IMR-90 (cell line): Measurements from ENCODE around the gene HERPUD1. TPM values are rescaled to one million over a fixed set of nuclear protein-coding genes. Genes with fewer than 3 reads are reported as not detected.

ENCODE experiments used
- ATAC-seq: fragments of 200-7000 bp; cut with Tn5 transposase; 2 replicates; pipeline ENCODE4 v1.9.1; 2020; ENCODE audit warnings: low read depth, mild to moderate bottlenecking, moderate library complexity
- BruUV-seq: library from RNA; stranded (reverse); fragments of 400-500 nt; replicated peaks from 2 replicates; lab custom pipeline; 2021; lab: Mats Ljungman, UMichigan
- CTCF ChIA-PET: fragments of 300-600 bp; formaldehyde crosslinking; extraction: SDS; loops from one replicate; lab custom pipeline; 2021; ENCODE audit warnings: antibody characterized with exemption; lab: Yijun Ruan, JAX
- POLR2A ChIA-PET: fragments of 300-600 bp; sonication (Branson Sonifier 250); formaldehyde crosslinking; loops from one replicate; lab custom pipeline; 2022; ENCODE audit warnings: antibody characterized with exemption; ENCODE audit not compliant: unreplicated experiment; lab: Charles Lee
- DNase-seq: peaks from one replicate; pipeline ENCODE4 v3.0.0; 2013
- H2AFZ ChIP-seq: replicated peaks from 2 replicates; pipeline ENCODE3; 2013; ENCODE audit warnings: low read length, mild to moderate bottlenecking; ENCODE audit not compliant: poor library complexity
- H2AK5ac ChIP-seq: 2 replicates; pipeline ENCODE4 v1.6.1; 2013; ENCODE audit warnings: low read depth, low read length, inconsistent platforms
- H2AK9ac ChIP-seq: replicated peaks from 2 replicates; pipeline ENCODE3; 2013; ENCODE audit warnings: mild to moderate bottlenecking, low read depth, low read length, moderate library complexity; ENCODE audit not compliant: poor library complexity
- H2BK120ac ChIP-seq: 2 replicates; pipeline ENCODE4 v1.6.1; 2013; ENCODE audit warnings: low read depth, low read length, inconsistent platforms
- H2BK15ac ChIP-seq: 3 replicates; pipeline ENCODE4 v1.6.1; 2013; ENCODE audit warnings: low read depth, low read length, inconsistent platforms
- H2BK20ac ChIP-seq: 2 replicates; pipeline ENCODE4 v1.6.1; 2013; ENCODE audit warnings: low read depth, mild to moderate bottlenecking, inconsistent platforms, low read length, moderate library complexity
- H2BK5ac ChIP-seq: 2 replicates; pipeline ENCODE4 v1.6.1; 2013; ENCODE audit warnings: mild to moderate bottlenecking, low read depth, low read length, inconsistent platforms; ENCODE audit not compliant: poor library complexity, severe bottlenecking
- H3K14ac ChIP-seq: replicated peaks from 2 replicates; pipeline ENCODE4 v1.6.1; 2013; ENCODE audit warnings: low read depth, low read length, inconsistent platforms
- H3K18ac ChIP-seq: 2 replicates; pipeline ENCODE4 v1.6.1; 2013; ENCODE audit warnings: low read depth, low read length, control low read depth
- H3K23ac ChIP-seq: 2 replicates; pipeline ENCODE4 v1.6.1; 2013; ENCODE audit warnings: low read depth, low read length, inconsistent platforms
- H3K27ac ChIP-seq: 2 replicates; pipeline ENCODE4 v1.5.1; 2013; ENCODE audit warnings: mild to moderate bottlenecking, control low read depth, low read length; ENCODE audit not compliant: insufficient read depth
- H3K27me3 ChIP-seq: 2 replicates; pipeline ENCODE4 v1.6.1; 2013; ENCODE audit warnings: low read length; ENCODE audit not compliant: control insufficient read depth, insufficient read depth
- H3K36me3 ChIP-seq: 2 replicates; pipeline ENCODE4 v1.6.1; 2013; ENCODE audit warnings: low read length, mixed read lengths; ENCODE audit not compliant: control insufficient read depth, insufficient read depth
- H3K4ac ChIP-seq: 2 replicates; pipeline ENCODE4 v1.6.1; 2013; ENCODE audit warnings: low read depth, low read length, inconsistent platforms
- H3K4me1 ChIP-seq: 2 replicates; pipeline ENCODE4 v1.6.1; 2013; ENCODE audit warnings: low read length, mixed read lengths; ENCODE audit not compliant: control insufficient read depth, insufficient read depth
- H3K4me2 ChIP-seq: 2 replicates; pipeline ENCODE4 v1.6.1; 2013; ENCODE audit warnings: low read depth, mild to moderate bottlenecking, control low read depth, low read length, moderate library complexity
- H3K4me3 ChIP-seq: 2 replicates; pipeline ENCODE4 v1.5.1; 2013; ENCODE audit warnings: low read depth, mild to moderate bottlenecking, control low read depth, low read length, moderate library complexity; ENCODE audit not compliant: insufficient read depth
- H3K56ac ChIP-seq: 2 replicates; pipeline ENCODE4 v1.6.1; 2013; ENCODE audit warnings: low read length, inconsistent platforms; ENCODE audit not compliant: insufficient read depth; ENCODE audit errors: extremely low read depth
- H3K79me1 ChIP-seq, 2 experiments: 2 replicates each; pipeline ENCODE4 v1.6.1; 2013; ENCODE audit warnings: low read length in 2 of 2, inconsistent platforms in 1 of 2, low read depth in 1 of 2
- H3K9ac ChIP-seq: 2 replicates; pipeline ENCODE4 v1.6.1; 2013; ENCODE audit warnings: low read depth, low read length, control low read depth
- H3K9me1 ChIP-seq: 2 replicates; pipeline ENCODE4 v1.6.1; 2013; ENCODE audit warnings: low read length, inconsistent platforms; ENCODE audit not compliant: insufficient read depth
- H3K9me3 ChIP-seq: 2 replicates; pipeline ENCODE4 v1.6.1; 2013; ENCODE audit warnings: low read length; ENCODE audit not compliant: control insufficient read depth, insufficient read depth
- H4K20me1 ChIP-seq: 2 replicates; pipeline ENCODE4 v1.6.1; 2013; ENCODE audit warnings: low read length, inconsistent platforms; ENCODE audit not compliant: insufficient read depth
- H4K5ac ChIP-seq: 2 replicates; pipeline ENCODE4 v1.6.1; 2013; ENCODE audit warnings: mild to moderate bottlenecking, low read depth, low read length, control low read depth
- H4K8ac ChIP-seq, 2 experiments: 2 replicates each; pipeline ENCODE4 v1.6.1; 2013; ENCODE audit warnings: low read depth in 2 of 2, low read length in 2 of 2, control low read depth in 1 of 2, inconsistent platforms in 1 of 2
- H4K91ac ChIP-seq: 2 replicates; pipeline ENCODE4 v1.6.1; 2013; ENCODE audit warnings: low read depth, low read length, inconsistent platforms; ENCODE audit not compliant: insufficient read depth
- BHLHE40 ChIP-seq: fragments of 150-350 bp; IDR thresholded peaks from 2 replicates; pipeline ENCODE4 v1.6.1; 2016; ENCODE audit warnings: mild to moderate bottlenecking, low read depth, low read length
- CEBPB ChIP-seq: IDR thresholded peaks from 2 replicates; pipeline ENCODE4 v1.6.1; 2012; ENCODE audit warnings: low read depth, low read length, improper control_type of control experiment
- CHD1 ChIP-seq: IDR thresholded peaks from 2 replicates; pipeline ENCODE4 v1.6.1; 2012; ENCODE audit warnings: low read depth, low read length, improper control_type of control experiment
- ELK1 ChIP-seq: fragments of 150-350 bp; IDR thresholded peaks from 2 replicates; pipeline ENCODE4 v1.6.1; 2016; ENCODE audit warnings: low read depth, mild to moderate bottlenecking, low read length, moderate library complexity, borderline replicate concordance
- FOS ChIP-seq: fragments of 150-350 bp; IDR thresholded peaks from 2 replicates; pipeline ENCODE4 v1.6.1; 2016; ENCODE audit warnings: low read depth, low read length
- MAZ ChIP-seq: IDR thresholded peaks from 2 replicates; pipeline ENCODE4 v1.6.1; 2012; ENCODE audit warnings: low read depth, mild to moderate bottlenecking, low read length, improper control_type of control experiment, moderate library complexity, borderline replicate concordance
- MXI1 ChIP-seq: IDR thresholded peaks from 2 replicates; pipeline ENCODE4 v1.6.1; 2012; ENCODE audit warnings: low read depth, mild to moderate bottlenecking, low read length, moderate library complexity, borderline replicate concordance
- RAD21 ChIP-seq: IDR thresholded peaks from 2 replicates; pipeline ENCODE4 v1.6.1; 2012; ENCODE audit warnings: low read length, improper control_type of control experiment
- RCOR1 ChIP-seq: IDR thresholded peaks from 2 replicates; pipeline ENCODE4 v1.6.1; 2012; ENCODE audit warnings: mild to moderate bottlenecking, low read length, improper control_type of control experiment; ENCODE audit not compliant: insufficient replicate concordance
- SMC3 ChIP-seq: fragments of 150-350 bp; IDR thresholded peaks from 2 replicates; pipeline ENCODE4 v1.6.1; 2016; ENCODE audit warnings: low read depth, mild to moderate bottlenecking, antibody characterized with exemption, low read length, moderate library complexity
- WGBS, 2 experiments: methylation state at CpG; one replicate each; pipeline versions ENCODE4 v1.1.5 to v1.1.7; 2013; ENCODE audit warnings: missing lambda C conversion rate in 2 of 2; ENCODE audit not compliant: insufficient read length in 1 of 2; ENCODE audit errors: extremely low coverage in 2 of 2; 5-methylcytosine and 5-hydroxymethylcytosine counted together
- dilution Hi-C: fragments of 300-500 bp; cut with HindIII; formaldehyde crosslinking; loops from one replicate; pipeline ENCODE4 v1.14.3; 2018; ENCODE audit warnings: low sequenced_read_pairs; ENCODE audit not compliant: unreplicated experiment
- in situ Hi-C: fragments of 300-500 bp; cut with MboI; formaldehyde crosslinking; loops from 3 replicates; pipeline ENCODE4 v1.14.3; 2019; ENCODE audit warnings: low sequenced_read_pairs, inconsistent platforms, mixed read lengths
- intact Hi-C: fragments of 100-400 bp; cut with micrococcal nuclease; formaldehyde crosslinking; loops from 2 replicates; pipeline ENCODE4 v1.10.0; 2022
- polyA plus RNA-seq, 3 experiments: library from polyadenylated mRNA; depleted of rRNA; stranded (reverse); fragments of >200 nt; gene quantifications; 2 replicates each; pipeline ENCODE4 v1.2.3, GENCODE V29; 2012; ENCODE audit warnings: low replicate concordance in 1 of 3
- total RNA-seq: library from RNA; depleted of rRNA; stranded (reverse); fragments of >200 nt; gene quantifications from 2 replicates; pipeline ENCODE4 v1.2.3, GENCODE V29; 2012

Gene HERPUD1
- total and polyA plus RNA-seq, 2 of the 4 experiments (the other 2 are of a cell fraction) = 130 to 148 TPM

GRCh38 chr16:56886296-56886695, 45.6 kb upstream of the HERPUD1 start:
- Histone ChIP-seq H4K8ac (no peak overlapping the region), H3K27me3 (peaks cover 14% of the 10 kb centered on the region), H3K79me1 (no peaks in the 10 kb centered on the region), H3K23ac (no peak overlapping the region), H3K9me1 (no peaks in the 10 kb centered on the region), H3K18ac (no peak overlapping the region), H3K56ac (no peak overlapping the region), H2BK20ac (no peak overlapping the region), H3K14ac (no peak overlapping the region), H2BK5ac (no peak overlapping the region), H4K20me1 (no peaks in the 10 kb centered on the region), H3K4me1 (no peaks in the 10 kb centered on the region), H4K91ac (no peak overlapping the region), H4K5ac (no peak overlapping the region), H3K36me3 (no peaks in the 10 kb centered on the region), H3K4me2 (no peak overlapping the region), H3K4me3 (no peak overlapping the region), H3K27ac (no peak overlapping the region), H2AFZ (no peak overlapping the region), H2AK9ac (no peak overlapping the region), H3K9ac (no peak overlapping the region), H3K4ac (no peak overlapping the region), H2BK120ac (no peak overlapping the region), H3K9me3 (no peaks in the 10 kb centered on the region), H2AK5ac (no peak overlapping the region), H2BK15ac (no peak overlapping the region)
- dilution Hi-C loops = no loop called here
- no peak for TF ChIP-seq BHLHE40
- no peak for TF ChIP-seq RCOR1
- TF ChIP-seq RAD21 = no peak
- TF ChIP-seq MXI1 = no peak
- no peak for TF ChIP-seq CHD1
- no peak for TF ChIP-seq FOS
- no peak for TF ChIP-seq MAZ
- TF ChIP-seq ELK1 = no peak
- TF ChIP-seq CEBPB = no peak
- TF ChIP-seq SMC3 = no peak
- 90% methylated on average over 7 of the region's 12 CpGs; no CpG with 5 or more reads in 1 of the 2 experiments for WGBS, 2 experiments
- ChIA-PET CTCF (no interaction called here), POLR2A (no interaction called here)
- no peak for DNase-seq
- in situ Hi-C loops = no loop called here
- intact Hi-C loops = no loop called here
- BruUV-seq = no TSS peak
- ATAC-seq = no peak
